HUES6 (cell line): ENCODE data around the gene ATG2B.

ENCODE experiments used
- H3K27ac ChIP-seq: 2 replicates; pipeline ENCODE4 v1.7.0; 2013; ENCODE audit warnings: low read depth, mild to moderate bottlenecking, low read length, inconsistent platforms
- H3K27me3 ChIP-seq: 2 replicates; pipeline ENCODE4 v1.6.1; 2013; ENCODE audit warnings: low read length; ENCODE audit not compliant: control insufficient read depth, insufficient read depth
- H3K36me3 ChIP-seq: 2 replicates; pipeline ENCODE4 v1.6.1; 2013; ENCODE audit warnings: low read length; ENCODE audit not compliant: control insufficient read depth, insufficient read depth
- H3K4me1 ChIP-seq: 2 replicates; pipeline ENCODE4 v1.6.1; 2013; ENCODE audit warnings: low read length; ENCODE audit not compliant: control insufficient read depth, insufficient read depth
- H3K4me3 ChIP-seq: 2 replicates; pipeline ENCODE4 v1.5.1; 2013; ENCODE audit warnings: low read depth, low read length
- H3K9ac ChIP-seq: one replicate; pipeline ENCODE4 v1.6.1; 2013; ENCODE audit warnings: mild to moderate bottlenecking, low read length
- H3K9me3 ChIP-seq: 2 replicates; pipeline ENCODE4 v1.6.1; 2013; ENCODE audit warnings: low read depth, low read length; ENCODE audit not compliant: control insufficient read depth, insufficient read depth

Gene ATG2B

DNA sequence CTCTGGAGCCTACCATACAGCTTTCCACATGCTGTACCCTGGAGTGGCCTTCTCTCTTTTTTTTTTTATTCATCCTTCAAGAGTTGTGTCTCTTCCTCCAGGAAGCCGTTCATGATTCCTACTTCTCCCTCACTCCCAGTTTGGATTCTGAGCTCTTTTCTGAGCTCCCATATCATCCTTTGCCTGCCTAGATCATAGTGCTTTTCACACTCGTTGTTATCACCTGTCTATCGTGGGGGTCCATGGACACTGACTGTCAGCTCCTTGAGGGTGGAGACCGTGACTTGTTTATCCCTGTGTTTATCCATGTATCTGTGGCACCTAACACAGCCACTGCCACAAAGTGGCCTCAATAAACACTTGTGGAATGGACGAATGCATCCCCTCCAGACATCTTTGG, 35.8 kb upstream of the ATG2B start:
- Histone ChIP-seq H3K9ac (no peak overlapping the region), H3K36me3 (peaks cover 4% of the 10 kb centered on the region; the same call in 1 of the 2 replicates), H3K4me1 (no peaks in the 10 kb centered on the region), H3K27ac (no peak overlapping the region), H3K9me3 (no peaks in the 10 kb centered on the region), H3K4me3 (no peak overlapping the region), H3K27me3 (no peaks in the 10 kb centered on the region)

DNA sequence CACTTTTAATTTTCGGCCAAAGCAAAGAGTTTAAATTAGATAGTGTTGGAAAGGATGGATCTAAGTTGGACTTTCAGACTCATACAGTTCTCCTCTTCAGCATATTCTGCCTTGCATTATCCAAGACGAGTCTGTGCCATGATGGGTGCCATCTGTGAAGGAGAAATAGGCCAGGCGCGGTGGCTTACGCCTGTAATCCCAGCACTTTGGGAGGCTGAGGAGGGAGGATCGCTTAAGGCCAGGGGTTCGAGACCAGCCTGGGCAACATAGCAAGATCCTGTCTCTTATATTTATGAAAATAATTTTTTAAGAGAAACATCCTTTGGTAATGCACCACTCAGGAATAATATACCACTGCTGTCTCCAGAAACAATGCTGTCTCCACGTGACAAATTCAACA, 35.3 kb upstream of the ATG2B start:
- Histone ChIP-seq H3K9ac (no peak overlapping the region), H3K27me3 (no peaks in the 10 kb centered on the region), H3K9me3 (no peaks in the 10 kb centered on the region), H3K4me1 (no peaks in the 10 kb centered on the region), H3K27ac (no peak overlapping the region), H3K36me3 (peaks cover 4% of the 10 kb centered on the region; the same call in 1 of the 2 replicates), H3K4me3 (no peak overlapping the region)

DNA sequence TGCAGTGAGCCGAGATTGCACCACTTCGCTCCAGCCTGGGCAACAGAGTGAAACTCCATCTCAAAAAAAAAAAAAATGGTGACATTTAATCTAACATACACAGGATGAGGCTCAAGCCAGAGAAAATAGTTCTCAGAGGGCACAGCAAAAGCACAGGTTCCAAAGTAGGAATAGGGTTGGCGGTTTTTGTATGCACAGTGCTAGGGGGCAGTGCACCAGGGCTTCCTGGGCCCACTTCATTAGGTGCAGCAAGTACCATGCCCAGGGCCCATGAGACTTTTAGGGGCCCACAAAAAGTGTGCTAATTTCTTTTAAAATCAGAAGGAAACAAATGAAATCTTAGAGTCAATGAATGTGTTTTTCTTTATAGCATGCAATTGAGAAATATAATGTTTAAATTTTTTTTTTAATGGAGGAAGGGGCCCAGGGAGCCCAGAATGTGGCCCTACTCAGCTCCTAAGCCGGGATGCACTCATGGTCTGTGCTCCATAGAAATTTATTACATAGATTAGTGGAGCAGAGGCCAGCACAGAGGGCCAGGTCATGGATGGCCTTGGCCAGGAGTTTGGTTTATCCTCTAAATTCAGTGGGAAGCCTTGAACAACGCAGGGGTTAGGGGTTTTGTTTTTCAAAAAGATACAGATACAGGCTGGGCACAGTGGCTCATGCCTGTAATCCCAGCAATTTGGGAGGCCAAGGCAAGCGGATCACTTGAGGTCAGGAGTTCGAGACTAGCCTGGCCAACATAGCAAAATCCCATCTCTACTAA, 31.1 kb upstream of the ATG2B start:
- H3K9me3 ChIP-seq: no peaks in the 10 kb centered on the region
- no peak overlapping the region for H3K9ac ChIP-seq
- peaks cover 4% of the 10 kb centered on the region for H3K4me1 ChIP-seq
- peaks cover 24% of the 10 kb centered on the region for H3K27me3 ChIP-seq
- no peak overlapping the region for H3K4me3 ChIP-seq
- H3K27ac ChIP-seq: no peak overlapping the region
- H3K36me3 ChIP-seq: peaks cover 4% of the 10 kb centered on the region; the same call in 1 of the 2 replicates

GRCh38 chr14:96393071-96393691, 30.0 kb upstream of the ATG2B start:
- H3K9ac ChIP-seq: no peak overlapping the region
- H3K27ac ChIP-seq: no peak overlapping the region
- H3K4me3 ChIP-seq: peak overlapping the region; percentile 85

DNA sequence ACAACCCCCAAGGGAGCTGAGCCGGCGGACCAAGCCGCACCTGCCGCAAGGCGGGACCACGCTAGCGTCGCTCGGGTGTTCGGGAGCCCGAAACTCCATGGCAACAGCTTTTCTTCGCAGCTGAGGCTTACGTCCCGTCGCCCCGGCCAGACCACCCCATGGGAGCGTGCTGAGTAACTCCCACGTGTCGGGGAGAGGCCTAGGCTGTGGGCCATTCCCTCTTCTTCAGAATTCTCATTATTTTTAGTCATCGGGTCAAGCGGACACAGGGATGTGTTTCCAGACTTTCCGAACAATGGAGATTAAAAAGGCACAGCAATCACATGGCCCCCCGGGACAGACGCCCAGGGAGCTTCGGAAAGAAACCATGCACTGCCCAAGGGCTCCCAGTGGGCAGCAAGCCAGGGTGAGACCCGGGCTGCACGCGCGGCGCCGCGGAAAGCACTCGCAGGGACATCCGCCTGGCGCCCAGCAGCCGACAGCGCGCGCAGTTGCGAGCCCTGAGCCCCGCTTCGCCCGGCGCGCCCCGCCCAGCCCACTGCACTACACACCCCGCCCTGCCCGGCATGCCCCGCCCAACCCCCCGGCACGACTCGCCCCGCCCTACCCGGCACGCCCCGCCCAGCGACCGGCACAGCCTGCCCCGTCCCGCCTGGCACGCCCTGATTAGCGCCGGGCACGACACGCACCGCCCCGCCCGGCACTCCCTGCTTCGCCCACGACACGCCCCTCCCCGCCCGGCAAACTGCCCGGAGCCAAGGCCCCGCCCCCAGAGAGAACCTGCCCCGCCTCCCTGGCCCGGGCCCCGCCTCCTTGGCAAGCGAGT, 28.4 kb upstream of the ATG2B start:
- Histone ChIP-seq H3K27ac (no peak overlapping the region), H3K27me3 (peaks cover 24% of the 10 kb centered on the region), H3K4me1 (peaks cover 4% of the 10 kb centered on the region), H3K4me3 (peak overlapping the region; percentile 85), H3K36me3 (peaks cover 3% of the 10 kb centered on the region; the same call in 1 of the 2 replicates), H3K9me3 (no peaks in the 10 kb centered on the region), H3K9ac (peak overlapping the region; percentile 62)

More at GRCh38 chr14:96393071-96393691, 30.0 kb upstream of the ATG2B start:
- H3K36me3 ChIP-seq: no peaks in the 10 kb centered on the region
- H3K4me1 ChIP-seq: peaks cover 4% of the 10 kb centered on the region
- H3K9me3 ChIP-seq: no peaks in the 10 kb centered on the region
- H3K27me3 ChIP-seq: peaks cover 24% of the 10 kb centered on the region

GRCh38 chr14:96390965-96391292, 27.8 kb upstream of the ATG2B start:
- peak overlapping the region; percentile 62 for H3K9ac ChIP-seq
- H3K36me3 ChIP-seq: peaks cover 4% of the 10 kb centered on the region
- H3K4me1 ChIP-seq: peaks cover 4% of the 10 kb centered on the region
- no peak overlapping the region for H3K27ac ChIP-seq
- H3K9me3 ChIP-seq: no peaks in the 10 kb centered on the region
- peaks cover 24% of the 10 kb centered on the region for H3K27me3 ChIP-seq
- peak overlapping the region; percentile 85 for H3K4me3 ChIP-seq

DNA sequence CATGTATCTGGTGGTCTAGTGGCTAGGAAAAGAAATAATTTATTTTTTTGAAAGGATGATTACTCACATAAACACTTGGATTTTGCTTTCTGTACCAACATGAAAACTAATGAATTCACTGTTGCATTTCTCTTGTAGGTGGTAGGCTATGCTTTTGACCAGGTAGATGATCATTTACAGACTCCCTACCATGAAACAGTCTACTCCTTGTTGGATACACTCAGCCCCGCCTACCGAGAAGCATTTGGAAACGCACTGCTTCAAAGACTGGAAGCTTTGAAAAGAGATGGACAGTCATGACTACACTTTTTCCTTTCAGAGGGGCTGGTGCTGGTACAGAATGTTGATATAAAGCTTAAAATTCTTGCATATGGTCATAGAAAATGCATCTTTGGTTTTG, 22.2 kb upstream of the ATG2B start:
- H3K4me1 ChIP-seq: no peaks in the 10 kb centered on the region
- no peak overlapping the region for H3K4me3 ChIP-seq
- peaks cover 39% of the 10 kb centered on the region for H3K36me3 ChIP-seq
- H3K27me3 ChIP-seq: peaks cover 6% of the 10 kb centered on the region
- H3K27ac ChIP-seq: no peak overlapping the region
- no peaks in the 10 kb centered on the region for H3K9me3 ChIP-seq
- H3K9ac ChIP-seq: no peak overlapping the region

- Histone ChIP-seq H3K4me3 (no peak overlapping the region), H3K27ac (no peak overlapping the region), H3K27me3 (no peaks in the 10 kb centered on the region), H3K9ac (no peak overlapping the region), H3K9me3 (no peaks in the 10 kb centered on the region), H3K36me3 (peaks cover 39% of the 10 kb centered on the region), H3K4me1 (no peaks in the 10 kb centered on the region)
Observed at GRCh38 chr14:96384740-96385139, 21.6 kb upstream of the ATG2B start.

DNA sequence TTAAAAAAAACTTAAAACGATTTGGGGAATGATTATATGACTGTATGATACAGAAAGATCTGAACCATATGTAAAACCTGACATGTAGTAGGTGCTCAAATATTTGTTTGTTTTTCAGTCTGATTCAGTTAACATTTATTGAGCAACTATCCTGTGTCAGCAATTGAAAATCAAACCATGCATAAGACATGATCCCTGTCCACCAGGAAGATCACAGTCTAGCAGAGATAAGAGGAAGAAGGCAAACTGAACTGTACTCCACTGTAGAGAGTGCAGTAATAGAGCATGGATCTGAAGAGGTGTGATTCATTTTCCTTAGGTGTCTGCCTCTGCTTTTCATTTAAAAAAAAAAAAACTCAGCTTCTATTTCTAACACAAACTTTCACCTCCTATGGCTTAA, 20.9 kb upstream of the ATG2B start:
- Histone ChIP-seq H3K36me3 (peaks cover 39% of the 10 kb centered on the region), H3K27me3 (no peaks in the 10 kb centered on the region), H3K27ac (no peak overlapping the region), H3K9ac (no peak overlapping the region), H3K4me1 (no peaks in the 10 kb centered on the region), H3K4me3 (no peak overlapping the region), H3K9me3 (no peaks in the 10 kb centered on the region)

GRCh38 chr14:96383445-96383844, 20.3 kb upstream of the ATG2B start:
- Histone ChIP-seq H3K27me3 (no peaks in the 10 kb centered on the region), H3K27ac (no peak overlapping the region), H3K4me1 (0 out of 2 replicates have a peak, but pooled peaks cover under 1% of the 10 kb centered on the region), H3K9ac (no peak overlapping the region), H3K9me3 (no peaks in the 10 kb centered on the region), H3K36me3 (peaks cover 39% of the 10 kb centered on the region), H3K4me3 (no peak overlapping the region)

DNA sequence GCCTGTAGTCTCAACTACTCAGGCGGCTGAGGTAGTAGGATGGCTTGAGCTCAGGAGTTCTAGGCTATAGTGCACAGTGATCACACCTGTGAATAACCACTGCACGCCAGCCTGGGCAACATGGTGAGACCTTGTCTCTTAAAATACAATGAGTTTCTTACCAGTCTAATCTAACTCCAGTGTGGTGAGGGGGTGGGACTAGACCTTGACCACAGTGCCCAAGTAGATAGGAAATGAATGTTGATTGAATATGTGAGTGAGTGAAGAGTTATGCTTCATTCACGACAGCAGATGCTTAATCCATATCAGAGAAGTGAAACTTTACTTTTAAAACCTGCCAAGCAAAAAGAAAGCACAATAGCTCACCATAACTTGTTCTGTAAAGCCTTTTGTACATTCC, 17.6 kb upstream of the ATG2B start:
- no peak overlapping the region for H3K4me3 ChIP-seq
- peaks cover 9% of the 10 kb centered on the region for H3K4me1 ChIP-seq
- H3K9me3 ChIP-seq: no peaks in the 10 kb centered on the region
- H3K27me3 ChIP-seq: no peaks in the 10 kb centered on the region
- H3K36me3 ChIP-seq: peaks cover 33% of the 10 kb centered on the region
- H3K9ac ChIP-seq: no peak overlapping the region
- H3K27ac ChIP-seq: no peak overlapping the region
